ENCODE results near the gene JPH3.

DNA sequence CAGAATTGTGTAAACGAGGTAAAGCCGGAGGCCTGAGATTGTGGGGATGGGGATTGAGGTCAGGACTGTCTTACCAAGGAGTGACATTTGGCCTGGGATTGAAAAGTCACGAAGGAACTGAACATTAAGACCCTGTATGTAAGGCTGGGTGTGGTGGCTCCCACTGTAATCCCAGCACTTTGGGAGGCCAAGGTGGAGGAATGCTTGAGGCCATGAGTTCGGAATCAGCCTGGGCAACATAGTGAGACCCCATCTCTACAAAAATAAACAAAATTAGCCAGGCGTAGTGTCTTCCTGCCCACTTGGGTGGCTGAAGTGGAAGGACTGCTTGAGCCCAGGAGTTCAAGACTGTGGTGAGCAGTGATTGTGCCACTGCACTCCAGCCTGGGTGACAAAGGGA lies 75.5 kb downstream of the JPH3 start:
- TF ChIP-seq, protein P1, sequence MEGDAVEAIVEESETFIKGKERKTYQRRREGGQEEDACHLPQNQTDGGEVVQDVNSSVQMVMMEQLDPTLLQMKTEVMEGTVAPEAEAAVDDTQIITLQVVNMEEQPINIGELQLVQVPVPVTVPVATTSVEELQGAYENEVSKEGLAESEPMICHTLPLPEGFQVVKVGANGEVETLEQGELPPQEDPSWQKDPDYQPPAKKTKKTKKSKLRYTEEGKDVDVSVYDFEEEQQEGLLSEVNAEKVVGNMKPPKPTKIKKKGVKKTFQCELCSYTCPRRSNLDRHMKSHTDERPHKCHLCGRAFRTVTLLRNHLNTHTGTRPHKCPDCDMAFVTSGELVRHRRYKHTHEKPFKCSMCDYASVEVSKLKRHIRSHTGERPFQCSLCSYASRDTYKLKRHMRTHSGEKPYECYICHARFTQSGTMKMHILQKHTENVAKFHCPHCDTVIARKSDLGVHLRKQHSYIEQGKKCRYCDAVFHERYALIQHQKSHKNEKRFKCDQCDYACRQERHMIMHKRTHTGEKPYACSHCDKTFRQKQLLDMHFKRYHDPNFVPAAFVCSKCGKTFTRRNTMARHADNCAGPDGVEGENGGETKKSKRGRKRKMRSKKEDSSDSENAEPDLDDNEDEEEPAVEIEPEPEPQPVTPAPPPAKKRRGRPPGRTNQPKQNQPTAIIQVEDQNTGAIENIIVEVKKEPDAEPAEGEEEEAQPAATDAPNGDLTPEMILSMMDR (IDR thresholded peaks at IDR 0.05): no peak
- TF ChIP-seq POLR2A (IDR thresholded peaks at IDR 0.05): no peak
